ENCODE measurements around the gene RASEF. TPM values are rescaled to one million over a fixed set of nuclear protein-coding genes. Genes with fewer than 3 reads are reported as not detected.
"Not testable (repeated sequence)": the region's sequence is repeated elsewhere in the genome, so short reads cannot be mapped to it uniquely, and the experiment has no call there.

Gene RASEF
- total and polyA plus RNA-seq, 10 of the 15 experiments (the other 5 are each of a cell fraction or from before 2014, with no cell fraction given) = under 0.01 to 0.04 (median 0.01) TPM; not detected in 7

DNA sequence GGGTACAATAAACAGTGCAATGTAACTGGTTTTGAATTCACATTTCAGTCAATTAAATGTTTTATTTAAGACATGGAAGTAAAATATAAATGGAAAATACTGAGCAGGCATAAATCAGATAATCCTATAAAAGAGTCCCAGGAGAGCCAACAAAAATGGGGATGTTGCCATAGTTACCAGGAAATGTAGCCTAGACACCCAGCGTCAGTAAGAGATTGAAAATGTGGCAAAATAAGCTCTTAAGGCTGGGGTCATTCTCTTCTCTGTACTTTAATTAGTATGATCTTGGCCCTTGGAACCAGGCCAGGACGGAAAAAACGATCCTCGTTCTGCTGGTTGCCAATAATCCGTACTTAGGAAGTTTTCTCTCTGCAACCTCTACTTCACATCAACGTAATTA is 18.9 kb upstream of the RASEF start:
- 31% methylated on average over 6 of the region's 6 CpGs for WGBS (ENCODE audit: insufficient coverage, insufficient replicate concordance, low lambda C conversion rate, missing lambda C conversion rate)
- H3K27me3 ChIP-seq (replicated peaks in 1 of 2; ENCODE audit: control insufficient read depth in 2 of 2, insufficient read depth in 2 of 2, low read length in 1 of 2) = no peaks in the 10 kb centered on the region; a peak in 1 of 4 replicates
- ChIA-PET POLR2A (no interaction called here), SMC1A (ENCODE audit: uncharacterized antibody, unreplicated experiment) (no interaction called here), RAD21 (ENCODE audit: unreplicated experiment) (no interaction called here), CTCF (no interaction called here)
- DNase-seq (ENCODE audit: low read depth, low spot score) (no peak), ATAC-seq (no peak), FAIRE-seq (no peak)
- no peaks in the 10 kb centered on the region for H3K9me3 ChIP-seq (replicated peaks; ENCODE audit: control insufficient read depth, insufficient read depth, low read length)
- intact Hi-C loops (cut with micrococcal nuclease; ENCODE audit: unreplicated experiment) (no loop called here), in situ Hi-C loops (cut with MboI) (no loop called here)
- H3K36me3 ChIP-seq (ENCODE audit: control insufficient read depth in 2 of 2, insufficient read depth in 2 of 2, low read length in 1 of 2) = no peaks in the 10 kb centered on the region
- no peak for TF ChIP-seq ZNF622 (IDR thresholded peaks at IDR 0.05)
- no peak for TF ChIP-seq SUPT20H (IDR thresholded peaks at IDR 0.05; ENCODE audit: borderline replicate concordance, control insufficient read depth, low read depth, low read length)
- TF ChIP-seq TCF7 (IDR thresholded peaks at IDR 0.05; ENCODE audit: borderline replicate concordance) = no peak
- no peak for TF ChIP-seq CBX5 (IDR thresholded peaks at IDR 0.05; ENCODE audit: low read depth)
- TF ChIP-seq JUNB (IDR thresholded peaks at IDR 0.05) = no peak
- no peak overlapping the region for H3K27ac ChIP-seq (ENCODE audit: control insufficient read depth, insufficient read depth)
- no peaks in the 10 kb centered on the region for H3K4me1 ChIP-seq (ENCODE audit: control insufficient read depth, insufficient read depth, low read length)
- no peak overlapping the region for H2AFZ ChIP-seq (ENCODE audit: control insufficient read depth, low read depth, low read length)
- H3K4me3 ChIP-seq = no peak overlapping the region
- H4K20me1 ChIP-seq (ENCODE audit: control insufficient read depth, insufficient read depth) = no peaks in the 10 kb centered on the region
- H3K9ac ChIP-seq (ENCODE audit: control insufficient read depth, insufficient read depth, low read length) = no peak overlapping the region
- H3K79me2 ChIP-seq (ENCODE audit: control insufficient read depth, insufficient read depth, low read length) = no peaks in the 10 kb centered on the region
- no peak overlapping the region for H3K4me2 ChIP-seq (ENCODE audit: control insufficient read depth, insufficient read depth)
- no TSS peak for BruUV-seq (replicated peaks)

DNA sequence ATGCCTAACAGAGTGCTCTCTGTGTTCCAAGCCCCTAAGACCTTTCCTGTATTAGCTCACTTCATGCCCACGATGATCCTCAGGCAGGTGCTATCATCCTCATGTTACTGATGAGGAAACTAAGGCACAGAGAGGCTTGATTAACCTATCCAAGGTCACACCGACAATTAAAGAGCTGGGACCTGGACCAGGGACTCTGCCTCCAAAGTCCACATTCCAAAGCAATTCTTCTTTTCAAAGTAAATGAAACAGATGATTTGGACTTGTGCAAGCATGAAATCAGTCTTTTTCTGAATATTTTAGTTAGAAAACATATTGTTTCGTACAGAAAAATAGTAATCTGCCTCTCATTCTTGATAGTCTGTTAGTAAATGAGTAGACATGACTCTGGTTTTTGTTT is 18.1 kb upstream of the RASEF start:
- no peaks in the 10 kb centered on the region for H3K4me1 ChIP-seq (ENCODE audit: control insufficient read depth, insufficient read depth, low read length)
- no peaks in the 10 kb centered on the region for H3K9me3 ChIP-seq (replicated peaks; ENCODE audit: control insufficient read depth, insufficient read depth, low read length)
- H3K9ac ChIP-seq (ENCODE audit: control insufficient read depth, insufficient read depth, low read length) = no peak overlapping the region
- no peak for DNase-seq (ENCODE audit: low read depth, low spot score)
- in situ Hi-C loops (cut with MboI) = no loop called here
- no peak for FAIRE-seq
- H3K79me2 ChIP-seq (ENCODE audit: control insufficient read depth, insufficient read depth, low read length) = no peaks in the 10 kb centered on the region
- ChIA-PET CTCF (no interaction called here), SMC1A (ENCODE audit: uncharacterized antibody, unreplicated experiment) (no interaction called here), POLR2A (no interaction called here), RAD21 (ENCODE audit: unreplicated experiment) (no interaction called here)
- TF ChIP-seq CEBPB (IDR thresholded peaks at IDR 0.05; ENCODE audit: borderline replicate concordance in 1 of 2, low read depth in 2 of 2, low read length in 2 of 2) = no peak
- no peak for TF ChIP-seq POU2F2 (IDR thresholded peaks at IDR 0.05; ENCODE audit: borderline replicate concordance, low read depth, low read length)
- 33% methylated on average over 3 of the region's 3 CpGs for WGBS (ENCODE audit: insufficient coverage, insufficient replicate concordance, low lambda C conversion rate, missing lambda C conversion rate)
- H3K4me3 ChIP-seq = no peak overlapping the region
- no peaks in the 10 kb centered on the region for H3K36me3 ChIP-seq (ENCODE audit: control insufficient read depth in 2 of 2, insufficient read depth in 2 of 2, low read length in 1 of 2)
- intact Hi-C loops (cut with micrococcal nuclease; ENCODE audit: unreplicated experiment) = no loop called here
- no peaks in the 10 kb centered on the region for H4K20me1 ChIP-seq (ENCODE audit: control insufficient read depth, insufficient read depth)
- H3K27ac ChIP-seq (ENCODE audit: control insufficient read depth, insufficient read depth) = no peak overlapping the region
- no TSS peak for BruUV-seq (replicated peaks)
- no peak for ATAC-seq
- no peak overlapping the region for H2AFZ ChIP-seq (ENCODE audit: control insufficient read depth, low read depth, low read length)
- H3K27me3 ChIP-seq (replicated peaks in 1 of 2; ENCODE audit: control insufficient read depth in 2 of 2, insufficient read depth in 2 of 2, low read length in 1 of 2) = no peaks in the 10 kb centered on the region; a peak in 1 of 4 replicates
- no peak overlapping the region for H3K4me2 ChIP-seq (ENCODE audit: control insufficient read depth, insufficient read depth)

DNA sequence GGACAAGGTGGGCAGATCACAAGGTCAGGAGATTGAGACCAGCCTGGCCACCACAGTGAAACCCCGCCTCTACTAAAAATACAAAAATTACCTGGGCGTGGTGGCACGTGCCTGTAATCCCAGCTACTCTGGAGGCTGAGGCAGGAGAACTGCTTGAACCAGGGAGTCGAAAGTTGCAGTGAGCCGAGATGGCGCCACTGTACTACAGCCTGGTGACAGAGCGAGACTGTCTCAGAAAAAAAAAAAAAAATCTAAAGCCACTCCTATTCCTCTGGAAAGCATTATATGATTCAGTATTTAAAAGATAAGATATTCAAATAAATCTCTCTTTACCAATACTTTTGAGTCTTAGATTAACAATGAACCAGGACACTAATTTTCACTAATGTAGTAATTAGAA is 13.0 kb upstream of the RASEF start:
- ATAC-seq; H3K4me2 ChIP-seq (ENCODE audit: control insufficient read depth, insufficient read depth); H3K4me3 ChIP-seq; in situ Hi-C loops (cut with MboI); RAD21 ChIA-PET (ENCODE audit: unreplicated experiment); H4K20me1 ChIP-seq (ENCODE audit: control insufficient read depth, insufficient read depth); H3K79me2 ChIP-seq (ENCODE audit: control insufficient read depth, insufficient read depth, low read length); DNase-seq (ENCODE audit: low read depth, low spot score); H3K9me3 ChIP-seq (replicated peaks; ENCODE audit: control insufficient read depth, insufficient read depth, low read length); H2AFZ ChIP-seq (ENCODE audit: control insufficient read depth, low read depth, low read length); H3K27me3 ChIP-seq (replicated peaks in 1 of 2; ENCODE audit: control insufficient read depth in 2 of 2, insufficient read depth in 2 of 2, low read length in 1 of 2); CTCF ChIA-PET; H3K36me3 ChIP-seq (ENCODE audit: control insufficient read depth in 2 of 2, insufficient read depth in 2 of 2, low read length in 1 of 2); H3K27ac ChIP-seq (ENCODE audit: control insufficient read depth, insufficient read depth); H3K9ac ChIP-seq (ENCODE audit: control insufficient read depth, insufficient read depth, low read length); intact Hi-C loops (cut with micrococcal nuclease; ENCODE audit: unreplicated experiment); SMC1A ChIA-PET (ENCODE audit: uncharacterized antibody, unreplicated experiment); POLR2A ChIA-PET; H3K4me1 ChIP-seq (ENCODE audit: control insufficient read depth, insufficient read depth, low read length); FAIRE-seq; BruUV-seq (replicated peaks): not testable (repeated sequence)
- 7% methylated on average over 3 of the region's 7 CpGs for WGBS (ENCODE audit: insufficient coverage, insufficient replicate concordance, low lambda C conversion rate, missing lambda C conversion rate)
